ENCODE results near the gene CDH13.

GRCh38 chr16:82652826-82653225 lies 26.1 kb downstream of the CDH13 start:
- TF ChIP-seq CTCF (IDR thresholded peaks at IDR 0.05), result no peak
- TF ChIP-seq POLR2A (IDR thresholded peaks at IDR 0.05), result no peak

All from adrenal gland (tissue), 5 donors.